Esophagus muscularis mucosa (tissue), 4 donors: Measurements from ENCODE around the gene VPS37C.

Experiments
- CTCF ChIP-seq, 3 experiments: fragments of 200-600 bp in 2 of 3; fragments of 450-650 bp in 1 of 3; sonication (generic) in 2 of 3; IDR thresholded peaks; one replicate each; pipeline ENCODE4 v1.5.1; 2017 to 2019; ENCODE audit warnings: antibody characterized with exemption in 3 of 3, mild to moderate bottlenecking in 2 of 3, moderate library complexity in 1 of 3
- EP300 ChIP-seq: sonication (generic); formaldehyde crosslinking; IDR thresholded peaks from one replicate; pipeline ENCODE4 v1.6.1; 2017; ENCODE audit warnings: antibody characterized with exemption
- POLR2A ChIP-seq: fragments of 450-650 bp; IDR thresholded peaks from one replicate; pipeline ENCODE4 v1.6.1; 2017; ENCODE audit warnings: antibody characterized with exemption, moderate library complexity, mild to moderate bottlenecking, low read depth
- POLR2AphosphoS5 ChIP-seq, 2 donors: sonication (generic); formaldehyde crosslinking; IDR thresholded peaks; one replicate each; pipeline ENCODE4 v1.6.1; 2017; ENCODE audit warnings: antibody characterized with exemption in 2 of 2

GRCh38 chr11:61164606-61165424 lies 3.6 kb upstream of the VPS37C start:
- TF ChIP-seq POLR2A (no peak), CTCF (IDR thresholded peaks at IDR 0.05) (no peak), EP300 (no peak), POLR2AphosphoS5 (IDR thresholded peaks at IDR 0.05) (no peak)
